SK-N-SH (cell line): ENCODE results near the gene NEK10. TPM values are rescaled to one million over a fixed set of nuclear protein-coding genes. Genes with fewer than 3 reads are reported as not detected.

Experiments
- CTCF ChIA-PET: fragments of 300-600, 350-600 bp; formaldehyde crosslinking; extraction: SDS; loops from one replicate; lab custom pipeline; 2021; lab: Yijun Ruan, JAX
- POLR2A ChIA-PET: fragments of 350-600 bp; sonication (Branson Sonifier 250); formaldehyde crosslinking; extraction: SDS; loops from one replicate; lab custom pipeline; 2020; ENCODE audit warnings: antibody characterized with exemption, inconsistent platforms; lab: Yijun Ruan, JAX
- DNase-seq: peaks from one replicate; pipeline ENCODE4 v3.0.0; 2012
- H2AFZ ChIP-seq: fragments of 200-600 bp; sonication (generic); 2 replicates; pipeline ENCODE4 v1.8.1; 2016; ENCODE audit warnings: antibody characterized with exemption, mild to moderate bottlenecking, low read depth
- H3F3A ChIP-seq: fragments of 200-600 bp; sonication (generic); replicated peaks from 2 replicates; pipeline ENCODE3; 2016; ENCODE audit warnings: antibody characterized with exemption, mild to moderate bottlenecking; ENCODE audit not compliant: insufficient read depth
- H3K27ac ChIP-seq, 2 experiments: fragments of 200-500 bp in 1 of 2; fragments of 200-600 bp in 1 of 2; sonication (Bioruptor generic) in 1 of 2; sonication (generic), shearing (Covaris generic) in 1 of 2; 2 replicates each; pipeline versions ENCODE4 v1.5.1 to v1.6.1; 2014 to 2016; ENCODE audit warnings: low read depth in 2 of 2, inconsistent platforms in 1 of 2, low read length in 1 of 2, mild to moderate bottlenecking in 1 of 2, mixed read lengths in 1 of 2
- H3K27me3 ChIP-seq: fragments of 200-600 bp; sonication (generic), shearing (Covaris generic); 2 replicates; pipeline ENCODE4 v1.6.1; 2016; ENCODE audit warnings: mixed run types; ENCODE audit not compliant: insufficient read depth
- H3K36me3 ChIP-seq, 2 experiments: fragments of 200-500 bp in 1 of 2; fragments of 200-600 bp in 1 of 2; sonication (Bioruptor generic) in 1 of 2; sonication (generic) in 1 of 2; replicated peaks in 1 of 2; 2 replicates each; pipeline versions ENCODE3 to v1.5.1; 2014 to 2016; ENCODE audit warnings: low read length in 1 of 2, mild to moderate bottlenecking in 1 of 2; ENCODE audit not compliant: insufficient read depth in 2 of 2, control insufficient read depth in 1 of 2
- H3K4me1 ChIP-seq, 2 experiments: fragments of 200-500 bp in 1 of 2; fragments of 200-600 bp in 1 of 2; sonication (Bioruptor generic) in 1 of 2; sonication (generic), shearing (Covaris generic) in 1 of 2; 2 replicates each; pipeline versions ENCODE4 v1.5.1 to v1.6.1; 2014 to 2016; ENCODE audit warnings: low read depth in 1 of 2, low read length in 1 of 2, mixed run types in 1 of 2; ENCODE audit not compliant: insufficient read depth in 2 of 2, control insufficient read depth in 1 of 2
- H3K4me2 ChIP-seq: fragments of 200-600 bp; sonication (generic), shearing (Covaris generic); 2 replicates; pipeline ENCODE4 v1.6.1; 2017; ENCODE audit warnings: mixed run types
- H3K4me3 ChIP-seq, 2 experiments: fragments of 200-500 bp in 1 of 2; fragments of 200-600 bp in 1 of 2; sonication (Bioruptor generic) in 1 of 2; sonication (generic), shearing (Covaris generic) in 1 of 2; 2 replicates each; pipeline versions ENCODE4 v1.5.1 to v1.8.1; 2014 to 2016; ENCODE audit warnings: low read depth in 2 of 2, inconsistent platforms in 1 of 2, low read length in 1 of 2, mild to moderate bottlenecking in 1 of 2, mixed read lengths in 1 of 2, moderate library complexity in 1 of 2
- H3K79me2 ChIP-seq: fragments of 200-600 bp; sonication (generic); 2 replicates; pipeline ENCODE4 v1.8.1; 2017; ENCODE audit warnings: mild to moderate bottlenecking; ENCODE audit not compliant: insufficient read depth
- H3K9ac ChIP-seq: fragments of 200-600 bp; sonication (generic); 2 replicates; pipeline ENCODE4 v1.6.1; 2017; ENCODE audit warnings: mixed run types
- H3K9me2 ChIP-seq: fragments of 200-600 bp; sonication (generic); 2 replicates; pipeline ENCODE4 v1.6.1; 2017; ENCODE audit warnings: mixed run types
- H3K9me3 ChIP-seq: fragments of 200-600 bp; sonication (generic); 2 replicates; pipeline ENCODE4 v1.6.1; 2017; ENCODE audit warnings: mixed run types, mild to moderate bottlenecking, moderate library complexity
- H4K20me1 ChIP-seq: fragments of 200-600 bp; sonication (generic); 2 replicates; pipeline ENCODE4 v1.6.1; 2017; ENCODE audit warnings: mild to moderate bottlenecking, mixed run types; ENCODE audit not compliant: insufficient read depth
- ELF1 ChIP-seq: IDR thresholded peaks from 2 replicates; pipeline ENCODE4 v1.4.0; 2012
- EP300 ChIP-seq, 2 experiments: IDR thresholded peaks; 2 replicates each; pipeline versions ENCODE4 v1.4.0 to v1.6.1; 2012; ENCODE audit warnings: borderline replicate concordance in 1 of 2, low read depth in 1 of 2, low read length in 1 of 2
- EZH2phosphoT487 ChIP-seq: fragments of 200-600 bp; sonication (generic); IDR thresholded peaks from 2 replicates; pipeline ENCODE4 v1.6.1; 2017; ENCODE audit warnings: low read depth, mixed run types, mild to moderate bottlenecking, antibody characterized with exemption, moderate library complexity, borderline replicate concordance
- FOSL2 ChIP-seq: IDR thresholded peaks from 2 replicates; pipeline ENCODE4 v1.4.0; 2012; ENCODE audit warnings: low read depth, mild to moderate bottlenecking, moderate library complexity, borderline replicate concordance
- FOXJ3 ChIP-seq: sonication (generic); formaldehyde crosslinking; IDR thresholded peaks from 2 replicates; pipeline ENCODE4 v1.5.1; 2020; ENCODE audit warnings: mild to moderate bottlenecking, missing genetic modification reagents
- GABPA ChIP-seq: IDR thresholded peaks from 2 replicates; pipeline ENCODE4 v1.4.0; 2012; ENCODE audit warnings: low read depth, mild to moderate bottlenecking
- GATA2 ChIP-seq: sonication (generic); formaldehyde crosslinking; IDR thresholded peaks from 2 replicates; pipeline ENCODE4 v1.5.0; 2020; ENCODE audit warnings: mild to moderate bottlenecking, missing genetic modification reagents
- JUND ChIP-seq: IDR thresholded peaks from 2 replicates; pipeline ENCODE4 v1.4.0; 2012
- MEF2A ChIP-seq: IDR thresholded peaks from 2 replicates; pipeline ENCODE4 v1.4.0; 2012; ENCODE audit warnings: low read depth, borderline replicate concordance
- NFIC ChIP-seq: IDR thresholded peaks from 2 replicates; pipeline ENCODE4 v1.4.0; 2012; ENCODE audit warnings: borderline replicate concordance
- NRF1 ChIP-seq: IDR thresholded peaks from 2 replicates; pipeline ENCODE4 v1.6.1; 2012; ENCODE audit warnings: low read depth, mild to moderate bottlenecking, low read length
- RAD21 ChIP-seq: IDR thresholded peaks from 2 replicates; pipeline ENCODE4 v1.6.1; 2012; ENCODE audit warnings: mild to moderate bottlenecking, low read length
- SIN3A ChIP-seq: IDR thresholded peaks from 2 replicates; pipeline ENCODE4 v1.6.1; 2012; ENCODE audit warnings: low read depth, mild to moderate bottlenecking, low read length, moderate library complexity, borderline replicate concordance
- SMC3 ChIP-seq: IDR thresholded peaks from 2 replicates; pipeline ENCODE4 v1.6.1; 2012; ENCODE audit warnings: low read depth, low read length, improper control_type of control experiment
- TCF12 ChIP-seq: IDR thresholded peaks from 2 replicates; pipeline ENCODE4 v1.4.0; 2012
- YY1 ChIP-seq: IDR thresholded peaks from 2 replicates; pipeline ENCODE4 v1.4.0; 2012; ENCODE audit warnings: low read depth, mild to moderate bottlenecking
- WGBS: methylation state at CpG from one replicate; pipeline ENCODE4 v1.1.6; 2017; ENCODE audit warnings: low lambda C conversion rate; 5-methylcytosine and 5-hydroxymethylcytosine counted together
- polyA plus RNA-seq, 3 experiments: library from polyadenylated mRNA; depleted of rRNA; stranded (reverse); fragments of >200 nt; gene quantifications; 2 replicates each; pipeline ENCODE4 v1.2.3, GENCODE V29; 2012
- TF ChIP-seq, protein P1 (sequence below): IDR thresholded peaks from 2 replicates; pipeline ENCODE4 v1.4.0; 2012; ENCODE audit warnings: low read depth
- TF ChIP-seq, protein P2 (sequence below): IDR thresholded peaks from 2 replicates; pipeline ENCODE4; 2012
- TF ChIP-seq, protein P3 (sequence below): IDR thresholded peaks from 2 replicates; pipeline ENCODE4 v1.6.1; 2012; ENCODE audit warnings: mild to moderate bottlenecking, low read depth, low read length, moderate library complexity
- TF ChIP-seq, protein P4 (sequence below): IDR thresholded peaks from 2 replicates; pipeline ENCODE4 v1.4.0; 2012; ENCODE audit warnings: low read depth, borderline replicate concordance

NEK10 gene
- polyA plus RNA-seq, 1 of the 3 experiments (the other 2 are of a cell fraction), result 1.0 TPM

DNA sequence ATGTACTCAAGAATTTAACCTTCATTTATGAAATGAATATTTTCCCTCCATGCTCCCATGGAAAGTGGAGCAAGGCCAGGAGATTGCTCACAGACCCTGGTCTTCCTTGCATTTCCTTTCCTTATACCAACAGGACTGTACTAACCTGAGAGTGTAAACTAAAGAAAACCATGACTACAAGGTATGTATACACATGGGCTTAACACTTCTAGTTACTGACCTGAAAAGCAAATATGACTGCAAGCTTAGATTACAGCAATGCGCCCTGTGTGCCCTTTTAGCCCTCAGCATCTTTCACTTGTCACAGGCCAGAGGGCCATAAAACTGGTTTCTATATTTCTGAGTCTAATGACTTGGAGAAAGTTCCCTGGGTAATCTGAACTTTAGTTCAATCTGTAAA is 52.1 kb downstream of the NEK10 start:
- H3K4me2 ChIP-seq, result no peak overlapping the region
- H3K4me1 ChIP-seq, result no peaks in the 10 kb centered on the region
- H3K27ac ChIP-seq, result no peak overlapping the region
- no peaks in the 10 kb centered on the region for H3K27me3 ChIP-seq
- H3K9ac ChIP-seq, result no peak overlapping the region
- H3K36me3 ChIP-seq, result no peaks in the 10 kb centered on the region
- no peaks in the 10 kb centered on the region for H3K9me2 ChIP-seq
- no peaks in the 10 kb centered on the region for H3K9me3 ChIP-seq
- H4K20me1 ChIP-seq, result no peaks in the 10 kb centered on the region
- POLR2A ChIA-PET, result no interaction called here
- TF ChIP-seq EP300 (IDR thresholded peaks at IDR 0.05; ENCODE audit: borderline replicate concordance in 1 of 2, low read depth in 1 of 2, low read length in 1 of 2) (no peak), GABPA (no peak), SMC3 (no peak), GATA2 (CRISPR knock-in tag) (no peak), FOSL2 (no peak), RAD21 (no peak), MEF2A (no peak), FOXJ3 (no peak), JUND (no peak), SIN3A (no peak), EZH2phosphoT487 (no peak), NRF1 (no peak), NFIC (no peak), ELF1 (no peak), TCF12 (no peak), YY1 (no peak)
- TF ChIP-seq, protein P1, sequence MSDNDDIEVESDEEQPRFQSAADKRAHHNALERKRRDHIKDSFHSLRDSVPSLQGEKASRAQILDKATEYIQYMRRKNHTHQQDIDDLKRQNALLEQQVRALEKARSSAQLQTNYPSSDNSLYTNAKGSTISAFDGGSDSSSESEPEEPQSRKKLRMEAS, result no peak
- TF ChIP-seq, protein P2, sequence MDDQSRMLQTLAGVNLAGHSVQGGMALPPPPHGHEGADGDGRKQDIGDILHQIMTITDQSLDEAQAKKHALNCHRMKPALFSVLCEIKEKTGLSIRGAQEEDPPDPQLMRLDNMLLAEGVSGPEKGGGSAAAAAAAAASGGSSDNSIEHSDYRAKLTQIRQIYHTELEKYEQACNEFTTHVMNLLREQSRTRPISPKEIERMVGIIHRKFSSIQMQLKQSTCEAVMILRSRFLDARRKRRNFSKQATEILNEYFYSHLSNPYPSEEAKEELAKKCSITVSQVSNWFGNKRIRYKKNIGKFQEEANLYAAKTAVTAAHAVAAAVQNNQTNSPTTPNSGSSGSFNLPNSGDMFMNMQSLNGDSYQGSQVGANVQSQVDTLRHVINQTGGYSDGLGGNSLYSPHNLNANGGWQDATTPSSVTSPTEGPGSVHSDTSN, result no peak
- TF ChIP-seq, protein P3, sequence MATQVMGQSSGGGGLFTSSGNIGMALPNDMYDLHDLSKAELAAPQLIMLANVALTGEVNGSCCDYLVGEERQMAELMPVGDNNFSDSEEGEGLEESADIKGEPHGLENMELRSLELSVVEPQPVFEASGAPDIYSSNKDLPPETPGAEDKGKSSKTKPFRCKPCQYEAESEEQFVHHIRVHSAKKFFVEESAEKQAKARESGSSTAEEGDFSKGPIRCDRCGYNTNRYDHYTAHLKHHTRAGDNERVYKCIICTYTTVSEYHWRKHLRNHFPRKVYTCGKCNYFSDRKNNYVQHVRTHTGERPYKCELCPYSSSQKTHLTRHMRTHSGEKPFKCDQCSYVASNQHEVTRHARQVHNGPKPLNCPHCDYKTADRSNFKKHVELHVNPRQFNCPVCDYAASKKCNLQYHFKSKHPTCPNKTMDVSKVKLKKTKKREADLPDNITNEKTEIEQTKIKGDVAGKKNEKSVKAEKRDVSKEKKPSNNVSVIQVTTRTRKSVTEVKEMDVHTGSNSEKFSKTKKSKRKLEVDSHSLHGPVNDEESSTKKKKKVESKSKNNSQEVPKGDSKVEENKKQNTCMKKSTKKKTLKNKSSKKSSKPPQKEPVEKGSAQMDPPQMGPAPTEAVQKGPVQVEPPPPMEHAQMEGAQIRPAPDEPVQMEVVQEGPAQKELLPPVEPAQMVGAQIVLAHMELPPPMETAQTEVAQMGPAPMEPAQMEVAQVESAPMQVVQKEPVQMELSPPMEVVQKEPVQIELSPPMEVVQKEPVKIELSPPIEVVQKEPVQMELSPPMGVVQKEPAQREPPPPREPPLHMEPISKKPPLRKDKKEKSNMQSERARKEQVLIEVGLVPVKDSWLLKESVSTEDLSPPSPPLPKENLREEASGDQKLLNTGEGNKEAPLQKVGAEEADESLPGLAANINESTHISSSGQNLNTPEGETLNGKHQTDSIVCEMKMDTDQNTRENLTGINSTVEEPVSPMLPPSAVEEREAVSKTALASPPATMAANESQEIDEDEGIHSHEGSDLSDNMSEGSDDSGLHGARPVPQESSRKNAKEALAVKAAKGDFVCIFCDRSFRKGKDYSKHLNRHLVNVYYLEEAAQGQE, result no peak
- TF ChIP-seq, protein P4, sequence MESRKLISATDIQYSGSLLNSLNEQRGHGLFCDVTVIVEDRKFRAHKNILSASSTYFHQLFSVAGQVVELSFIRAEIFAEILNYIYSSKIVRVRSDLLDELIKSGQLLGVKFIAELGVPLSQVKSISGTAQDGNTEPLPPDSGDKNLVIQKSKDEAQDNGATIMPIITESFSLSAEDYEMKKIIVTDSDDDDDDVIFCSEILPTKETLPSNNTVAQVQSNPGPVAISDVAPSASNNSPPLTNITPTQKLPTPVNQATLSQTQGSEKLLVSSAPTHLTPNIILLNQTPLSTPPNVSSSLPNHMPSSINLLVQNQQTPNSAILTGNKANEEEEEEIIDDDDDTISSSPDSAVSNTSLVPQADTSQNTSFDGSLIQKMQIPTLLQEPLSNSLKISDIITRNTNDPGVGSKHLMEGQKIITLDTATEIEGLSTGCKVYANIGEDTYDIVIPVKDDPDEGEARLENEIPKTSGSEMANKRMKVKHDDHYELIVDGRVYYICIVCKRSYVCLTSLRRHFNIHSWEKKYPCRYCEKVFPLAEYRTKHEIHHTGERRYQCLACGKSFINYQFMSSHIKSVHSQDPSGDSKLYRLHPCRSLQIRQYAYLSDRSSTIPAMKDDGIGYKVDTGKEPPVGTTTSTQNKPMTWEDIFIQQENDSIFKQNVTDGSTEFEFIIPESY, result no peak
- no peak for DNase-seq
- CTCF ChIA-PET, result interaction anchor here (3.8 kb wide), 1 partner anchor 395 kb away, joined by 12 read pairs; no protein-coding TSS in a partner anchor
- H3F3A ChIP-seq, result peaks cover 6% of the 10 kb centered on the region
- H3K79me2 ChIP-seq, result no peaks in the 10 kb centered on the region
- H3K4me3 ChIP-seq, result no peak overlapping the region
- no peak overlapping the region for H2AFZ ChIP-seq
- 77% methylated on average over 1 of the region's 1 CpG for WGBS
